Ureter (tissue), 1 donor: ENCODE results near the gene CLBA1. TPM values are rescaled to one million over a fixed set of nuclear protein-coding genes. Genes with fewer than 3 reads are reported as not detected.
"Not testable (repeated sequence)": the region's sequence is repeated elsewhere in the genome, so short reads cannot be mapped to it uniquely, and the experiment has no call there.

Source experiments
- DNase-seq: peaks from one replicate; pipeline ENCODE4 v3.0.0-alpha.2; 2020; ENCODE audit warnings: low spot score
- total RNA-seq: library from RNA; stranded (reverse); gene quantifications from one replicate; pipeline ENCODE4 v1.2.4, GENCODE V29; 2023
- donor health status: DM: yes; HTN: yes; CAD: no.

The CLBA1 gene
- total RNA-seq, 1 donor from 2014 or later = 17.3 TPM

GRCh38 chr14:105022276-105022670 lies 36.7 kb downstream of the CLBA1 start:
- DNase-seq = no peak

GRCh38 chr14:105023144-105023543 lies 37.6 kb downstream of the CLBA1 start:
- no peak for DNase-seq

GRCh38 chr14:105023791-105024480 lies 38.3 kb downstream of the CLBA1 start:
- DNase-seq = no peak

- no peak for DNase-seq
These were observed 39.8 kb downstream of the CLBA1 start for GRCh38 chr14:105025429-105025828.

- DNase-seq = no peak
These were observed 40.6 kb downstream of the CLBA1 start for GRCh38 chr14:105026033-105026785.

- no peak for DNase-seq
These were observed 41.4 kb downstream of the CLBA1 start for GRCh38 chr14:105026802-105027563.

GRCh38 chr14:105027718-105028117 lies 42.1 kb downstream of the CLBA1 start:
- DNase-seq = not testable (repeated sequence)

GRCh38 chr14:105028251-105028927 lies 42.8 kb downstream of the CLBA1 start:
- no peak for DNase-seq

GRCh38 chr14:105029402-105029801 lies 43.8 kb downstream of the CLBA1 start:
- DNase-seq = no peak

GRCh38 chr14:105030194-105030593 lies 44.6 kb downstream of the CLBA1 start:
- DNase-seq = no peak

GRCh38 chr14:105030836-105031396 lies 45.3 kb downstream of the CLBA1 start:
- DNase-seq = no peak

- DNase-seq = not testable (repeated sequence)
These were observed 46.9 kb downstream of the CLBA1 start for GRCh38 chr14:105032451-105032901.

- DNase-seq = not testable (repeated sequence)
These were observed 47.9 kb downstream of the CLBA1 start for GRCh38 chr14:105033412-105033900.

GRCh38 chr14:105034315-105035039 lies 48.9 kb downstream of the CLBA1 start:
- no peak for DNase-seq

GRCh38 chr14:105035616-105036015 lies 50.0 kb downstream of the CLBA1 start:
- not testable (repeated sequence) for DNase-seq

- no peak for DNase-seq
These were observed 54.0 kb downstream of the CLBA1 start for GRCh38 chr14:105039458-105040205.

GRCh38 chr14:105041841-105042765 lies 56.5 kb downstream of the CLBA1 start:
- no peak for DNase-seq

- DNase-seq = no peak
These were observed 57.2 kb downstream of the CLBA1 start for GRCh38 chr14:105042813-105043212.

- no peak for DNase-seq
These were observed 58.1 kb downstream of the CLBA1 start for GRCh38 chr14:105043641-105044040.
